Gastroesophageal sphincter (tissue), 3 donors: ENCODE results near the gene HOXD8.

ENCODE experiments used
- CTCF ChIP-seq, 4 experiments: fragments of 200-600 bp in 2 of 4; fragments of 450-650 bp in 2 of 4; sonication (generic) in 1 of 4; IDR thresholded peaks; one replicate each; pipeline ENCODE4 v1.5.1; 2017 to 2019; ENCODE audit warnings: antibody characterized with exemption in 4 of 4, mild to moderate bottlenecking in 2 of 4, moderate library complexity in 2 of 4
- POLR2A ChIP-seq, 2 donors: fragments of 450-650 bp; IDR thresholded peaks; one replicate each; pipeline ENCODE4 v1.6.1; 2017; ENCODE audit warnings: antibody characterized with exemption in 2 of 2, mild to moderate bottlenecking in 2 of 2, moderate library complexity in 1 of 2

- TF ChIP-seq CTCF (IDR thresholded peaks at IDR 0.05): no peak
- TF ChIP-seq POLR2A (IDR thresholded peaks at IDR 0.05): no peak
Measured at GRCh38 chr2:176107731-176108181, 21.7 kb upstream of the HOXD8 start.
